Upper lobe of right lung (tissue), 1 donor: ENCODE measurements around the gene WTAP. TPM values are rescaled to one million over a fixed set of nuclear protein-coding genes. Genes with fewer than 3 reads are reported as not detected.

ENCODE experiments used
- ATAC-seq: fragments of 200-7000 bp; cut with Tn5 transposase; one replicate; pipeline ENCODE4 v1.9.1; 2020; ENCODE audit warnings: mild to moderate bottlenecking, moderate library complexity
- DNase-seq: peaks from one replicate; pipeline ENCODE4 v3.0.0-alpha.2; 2020
- H3K27ac ChIP-seq: fragments of 200-600 bp; one replicate; pipeline ENCODE4 v1.8.0; 2022
- H3K27me3 ChIP-seq: fragments of 200-600 bp; one replicate; pipeline ENCODE4 v1.8.0; 2022; ENCODE audit warnings: mild to moderate bottlenecking
- H3K36me3 ChIP-seq: fragments of 200-600 bp; one replicate; pipeline ENCODE4 v1.8.0; 2022
- H3K4me1 ChIP-seq: fragments of 200-600 bp; one replicate; pipeline ENCODE4 v1.8.0; 2022
- H3K4me3 ChIP-seq: fragments of 200-600 bp; one replicate; pipeline ENCODE4 v1.8.0; 2022; ENCODE audit warnings: mild to moderate bottlenecking
- H3K9me3 ChIP-seq: fragments of 200-600 bp; one replicate; pipeline ENCODE4 v1.8.0; 2022
- CTCF ChIP-seq: fragments of 200-600 bp; IDR thresholded peaks from one replicate; pipeline ENCODE4 v1.8.0; 2022; ENCODE audit warnings: antibody characterized with exemption
- intact Hi-C: fragments of 100-400 bp; cut with DNase I; formaldehyde crosslinking; loops from one replicate; pipeline ENCODE4 v1.11.0; 2022
- total RNA-seq: library from RNA; stranded (reverse); fragmentation: NEBNext Ultra II Directional; extraction: Animal tissue kit (Norgen Biotek cat#: 25700); gene quantifications from one replicate; pipeline ENCODE4 v1.2.1, GENCODE V29; 2021
- donor health status: DM: no; HTN: yes; CAD: no; lungs with severe emphysema.

Gene WTAP
- total RNA-seq, 1 donor from 2014 or later, result 77.4 TPM

- DNase-seq (peak; percentile 83), ATAC-seq (peak; percentile 55)
- Histone ChIP-seq H3K27ac (peak overlapping the region; percentile 96), H3K9me3 (no peaks in the 10 kb centered on the region), H3K27me3 (no peaks in the 10 kb centered on the region), H3K4me3 (peak overlapping the region; percentile 84), H3K36me3 (peaks cover 23% of the 10 kb centered on the region), H3K4me1 (peaks cover 39% of the 10 kb centered on the region)
- no peak for TF ChIP-seq CTCF
- intact Hi-C loops, result no loop called here
Observed at GRCh38 chr6:159692303-159693127, 34.8 kb upstream of the WTAP start.

- H3K4me1 ChIP-seq, result peaks cover 36% of the 10 kb centered on the region
- intact Hi-C loops, result no loop called here
Observed at GRCh38 chr6:159693128-159693893, 34.0 kb upstream of the WTAP start, which contains the start of gene SOD2. Gene SOD2 (minus strand): TSS chr6:159693241. CDS start chr6:159693167, 74 bp downstream.

GRCh38 chr6:159693894-159694545 is 33.3 kb upstream of the WTAP start:
- ATAC-seq (peak; percentile 42), DNase-seq (no peak)
- Histone ChIP-seq H3K27me3 (no peaks in the 10 kb centered on the region), H3K4me1 (peaks cover 29% of the 10 kb centered on the region), H3K9me3 (no peaks in the 10 kb centered on the region), H3K4me3 (peak overlapping the region; percentile 84), H3K36me3 (peaks cover 10% of the 10 kb centered on the region), H3K27ac (peak overlapping the region; percentile 96)
- TF ChIP-seq CTCF, result no peak
- intact Hi-C loops, result no loop called here

More at GRCh38 chr6:159693128-159693893, 34.0 kb upstream of the WTAP start, which contains the start of gene SOD2:
- H3K9me3 ChIP-seq, result no peaks in the 10 kb centered on the region
- peak within 1 kb of the TSS; percentile 96 for H3K27ac ChIP-seq
- peak within 1 kb of the TSS; percentile 84 for H3K4me3 ChIP-seq
- no peak for TF ChIP-seq CTCF
- H3K36me3 ChIP-seq, result peaks cover 17% of the 10 kb centered on the region
- ATAC-seq (peak; percentile 91), DNase-seq (peak; percentile 95)
- H3K27me3 ChIP-seq, result no peaks in the 10 kb centered on the region

GRCh38 chr6:159695984-159696383 is 31.3 kb upstream of the WTAP start:
- TF ChIP-seq CTCF, result no peak
- Histone ChIP-seq H3K4me1 (peaks cover 19% of the 10 kb centered on the region), H3K27me3 (no peaks in the 10 kb centered on the region), H3K9me3 (no peaks in the 10 kb centered on the region), H3K27ac (no peak overlapping the region), H3K36me3 (no peaks in the 10 kb centered on the region), H3K4me3 (no peak overlapping the region)
- no peak for DNase-seq
- ATAC-seq, result no peak
- intact Hi-C loops, result no loop called here

GRCh38 chr6:159700970-159701369 is 26.3 kb upstream of the WTAP start:
- H3K4me3 ChIP-seq, result no peak overlapping the region
- ATAC-seq, result no peak

More at GRCh38 chr6:159700970-159701369, 26.3 kb upstream of the WTAP start:
- DNase-seq, result no peak
- peak overlapping the region; percentile 61 for H3K27ac ChIP-seq
- no peaks in the 10 kb centered on the region for H3K36me3 ChIP-seq
- no peaks in the 10 kb centered on the region for H3K27me3 ChIP-seq
- no peak for TF ChIP-seq CTCF
- intact Hi-C loops, result no loop called here
- H3K4me1 ChIP-seq, result peaks cover 12% of the 10 kb centered on the region
- H3K9me3 ChIP-seq, result no peaks in the 10 kb centered on the region
